GM12891 (cell line): ENCODE data around the gene LRP1.

Experiments
- DNase-seq: peaks from one replicate; pipeline ENCODE4 v3.0.0; 2011; ENCODE audit warnings: low spot score; ENCODE audit not compliant: insufficient read length
- FAIRE-seq: peaks from 2 replicates; lab custom pipeline; 2011; peaks lifted over from hg19 to GRCh38; lab: Jason Lieb, UNC
- PAX5 ChIP-seq: IDR thresholded peaks from 2 replicates; pipeline ENCODE4 v1.6.1; 2011; ENCODE audit warnings: low read length, moderate library complexity, mild to moderate bottlenecking; ENCODE audit not compliant: insufficient read depth, severe bottlenecking
- POLR2A ChIP-seq: IDR thresholded peaks from 2 replicates; pipeline ENCODE4 v1.6.1; 2011; ENCODE audit warnings: low read depth, low read length, control low read depth
- POLR2AphosphoS5 ChIP-seq: IDR thresholded peaks from 2 replicates; pipeline ENCODE4 v1.6.1; 2011; ENCODE audit warnings: low read depth, low read length, control low read depth
- POU2F2 ChIP-seq: IDR thresholded peaks from 2 replicates; pipeline ENCODE4 v1.6.1; 2011; ENCODE audit warnings: low read depth, mild to moderate bottlenecking, control low read depth, low read length, moderate library complexity
- SPI1 ChIP-seq: IDR thresholded peaks from 2 replicates; pipeline ENCODE4 v1.6.1; 2011; ENCODE audit warnings: low read depth, low read length, control low read depth
- TAF1 ChIP-seq: IDR thresholded peaks from 2 replicates; pipeline ENCODE4 v1.6.1; 2011; ENCODE audit warnings: low read depth, low read length, control low read depth

LRP1 gene

DNA sequence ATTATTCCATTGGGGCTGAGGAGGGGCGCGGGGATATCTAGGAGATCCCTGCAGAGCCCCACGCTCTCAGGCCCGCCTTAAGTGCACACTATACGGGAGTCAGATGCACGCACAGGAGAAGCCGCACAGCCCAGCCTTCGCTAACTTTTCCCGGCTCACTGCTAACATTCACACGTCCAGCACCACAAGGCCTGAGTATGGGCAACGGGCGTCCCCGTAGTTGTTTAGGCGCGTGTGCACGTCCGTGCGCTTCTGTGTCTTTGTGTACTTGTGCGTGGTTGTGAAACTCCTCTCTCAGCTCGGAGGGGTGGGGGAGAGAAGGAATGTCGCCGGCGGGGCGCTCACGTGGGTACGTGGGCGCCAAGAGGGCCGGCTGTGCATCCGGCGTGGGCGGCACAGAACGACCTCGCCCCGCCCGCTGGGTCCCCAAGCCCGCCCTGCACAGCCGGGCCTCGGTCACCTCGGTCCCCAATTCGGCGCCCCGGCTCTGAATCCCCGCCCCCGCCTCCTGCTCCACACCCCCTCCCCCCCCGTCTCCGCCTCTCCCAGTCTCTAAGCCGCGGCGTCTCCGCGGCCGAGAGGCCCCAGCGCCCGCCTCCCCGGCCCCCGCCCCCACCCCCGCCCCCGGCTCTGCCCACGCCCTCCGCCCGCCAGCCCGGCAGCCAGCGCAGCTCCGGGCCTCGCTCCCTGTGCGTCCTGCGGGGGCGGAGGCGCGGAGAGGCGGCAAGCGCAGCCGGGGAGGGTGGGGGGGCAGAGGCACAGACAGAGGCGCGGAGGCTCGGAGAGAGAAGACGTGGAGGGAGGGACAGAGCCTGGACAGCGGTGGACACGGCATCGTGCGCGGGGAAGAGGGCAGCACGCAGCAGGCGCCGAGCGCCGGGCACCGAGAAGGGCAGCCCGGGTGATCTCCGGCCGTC is 39.7 kb upstream of the LRP1 start, which contains the start of gene NAB2:
NAB2 (plus strand) TSS at position 761 of the 917 bp plus-strand sequence. CDS start 158 bp downstream, outside the sequence.
- FAIRE-seq (peak; percentile 78), DNase-seq (peak; percentile 91)
- no peak for TF ChIP-seq SPI1
- peak; percentile 78 for TF ChIP-seq TAF1
- TF ChIP-seq POU2F2: peak; percentile 75; the same call in 1 of the 2 replicates
- TF ChIP-seq POLR2AphosphoS5: peak; percentile 92
- TF ChIP-seq PAX5: no peak
- peak; percentile 91 for TF ChIP-seq POLR2A

DNA sequence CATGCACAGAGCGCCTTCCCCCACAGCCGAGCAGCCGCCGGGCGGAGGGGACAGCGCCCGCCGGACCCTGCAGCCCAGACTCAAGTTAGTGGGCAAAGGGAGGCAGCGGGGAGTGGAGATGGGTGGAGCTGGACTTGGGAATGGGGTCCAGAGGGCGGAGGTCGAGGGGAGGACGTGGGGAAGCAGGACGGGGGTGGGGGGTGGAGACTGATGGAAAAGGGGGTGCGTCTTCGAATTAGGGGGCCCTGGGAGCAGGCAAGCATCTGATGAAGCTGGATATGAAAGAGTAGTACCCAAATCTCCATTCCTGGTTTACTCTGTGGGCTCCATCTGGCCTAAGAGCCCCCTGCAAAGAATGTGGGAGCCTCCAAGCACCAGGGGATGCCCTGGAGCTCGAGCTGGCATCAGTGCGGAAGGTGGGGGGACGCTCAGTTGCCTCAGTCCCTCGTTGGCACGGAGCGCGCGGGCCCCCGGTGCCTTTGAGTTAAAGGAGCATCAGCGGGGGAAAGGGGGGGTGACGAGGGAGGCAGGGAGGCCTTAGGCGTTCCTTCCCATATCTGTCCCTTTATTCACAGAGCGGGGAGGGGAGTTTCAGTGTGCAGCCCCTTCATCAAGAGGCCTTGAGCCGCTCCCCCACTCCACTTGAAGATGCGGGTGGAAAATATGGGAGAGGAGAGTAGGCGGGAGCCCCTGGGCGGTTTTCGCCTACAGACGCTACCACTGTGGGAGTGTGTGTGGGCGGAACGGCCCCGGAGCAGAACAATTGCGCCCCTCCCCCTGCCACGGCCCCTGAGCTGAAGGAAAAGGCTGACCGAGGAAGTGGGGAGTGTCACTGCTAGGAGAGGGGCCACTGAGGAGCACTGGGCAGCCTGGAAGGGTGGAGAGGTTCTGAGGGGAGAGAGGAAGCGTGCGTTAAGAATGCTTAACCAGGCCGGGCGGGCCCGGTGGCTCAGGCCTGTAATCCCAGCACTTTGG is 38.7 kb upstream of the LRP1 start:
- DNase-seq (no peak), FAIRE-seq (peak; percentile 51)
- no peak for TF ChIP-seq POLR2A
- TF ChIP-seq POU2F2: 0 out of 2 replicates have a peak, but pooled peaks have one; percentile 4
- TF ChIP-seq SPI1: no peak
- no peak for TF ChIP-seq TAF1
- TF ChIP-seq POLR2AphosphoS5: no peak
- TF ChIP-seq PAX5: no peak

DNA sequence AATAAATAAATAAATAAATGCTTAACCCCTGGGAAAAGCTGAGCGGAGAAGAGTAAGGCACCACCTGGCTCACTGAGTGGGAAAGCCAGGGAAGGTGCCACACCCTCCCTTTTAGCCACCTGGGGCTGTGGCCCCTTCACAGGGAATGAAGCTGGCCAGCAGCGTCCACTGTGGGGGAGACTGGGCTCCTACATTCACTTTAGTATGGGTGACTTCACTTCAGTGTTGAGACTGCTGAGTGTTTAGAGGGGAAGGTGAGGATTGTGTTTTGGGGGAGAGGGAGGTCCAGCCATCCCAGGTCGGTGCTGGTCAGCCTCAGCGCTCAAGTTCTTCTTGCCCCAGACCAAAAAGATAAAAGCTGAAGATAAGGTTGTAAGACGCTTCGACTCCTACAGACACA is 37.8 kb upstream of the LRP1 start:
- TF ChIP-seq POU2F2 (no peak), SPI1 (no peak), TAF1 (no peak), PAX5 (no peak), POLR2AphosphoS5 (no peak), POLR2A (no peak)
- DNase-seq: no peak
- peak; percentile 5 for FAIRE-seq

DNA sequence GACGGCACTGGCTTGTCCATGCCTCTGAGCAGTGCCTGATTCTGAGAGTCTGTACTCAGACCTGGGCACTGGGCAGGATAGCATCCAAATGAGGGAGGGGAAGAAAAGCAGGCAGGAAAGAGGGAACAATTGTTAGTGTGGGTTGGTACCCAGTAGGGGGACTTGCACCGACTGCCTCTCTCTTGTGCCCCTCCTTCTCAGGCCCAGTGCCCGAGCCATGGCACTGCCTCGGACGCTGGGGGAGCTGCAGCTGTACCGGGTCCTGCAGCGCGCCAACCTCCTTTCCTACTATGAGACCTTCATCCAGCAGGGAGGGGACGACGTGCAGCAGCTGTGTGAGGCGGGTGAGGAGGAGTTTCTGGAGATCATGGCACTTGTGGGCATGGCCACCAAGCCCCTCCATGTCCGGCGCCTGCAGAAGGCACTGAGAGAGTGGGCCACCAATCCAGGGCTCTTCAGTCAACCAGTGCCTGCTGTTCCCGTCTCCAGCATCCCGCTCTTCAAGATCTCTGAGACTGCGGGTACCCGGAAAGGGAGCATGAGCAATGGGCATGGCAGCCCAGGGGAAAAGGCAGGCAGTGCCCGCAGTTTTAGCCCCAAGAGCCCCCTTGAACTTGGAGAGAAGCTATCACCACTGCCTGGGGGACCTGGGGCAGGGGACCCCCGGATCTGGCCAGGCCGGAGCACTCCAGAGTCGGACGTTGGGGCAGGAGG is 37.2 kb upstream of the LRP1 start:
- DNase-seq (no peak), FAIRE-seq (no peak)
- TF ChIP-seq POU2F2: no peak
- no peak for TF ChIP-seq SPI1
- TF ChIP-seq PAX5: no peak
- no peak for TF ChIP-seq POLR2A
- TF ChIP-seq TAF1: no peak
- TF ChIP-seq POLR2AphosphoS5: no peak

DNA sequence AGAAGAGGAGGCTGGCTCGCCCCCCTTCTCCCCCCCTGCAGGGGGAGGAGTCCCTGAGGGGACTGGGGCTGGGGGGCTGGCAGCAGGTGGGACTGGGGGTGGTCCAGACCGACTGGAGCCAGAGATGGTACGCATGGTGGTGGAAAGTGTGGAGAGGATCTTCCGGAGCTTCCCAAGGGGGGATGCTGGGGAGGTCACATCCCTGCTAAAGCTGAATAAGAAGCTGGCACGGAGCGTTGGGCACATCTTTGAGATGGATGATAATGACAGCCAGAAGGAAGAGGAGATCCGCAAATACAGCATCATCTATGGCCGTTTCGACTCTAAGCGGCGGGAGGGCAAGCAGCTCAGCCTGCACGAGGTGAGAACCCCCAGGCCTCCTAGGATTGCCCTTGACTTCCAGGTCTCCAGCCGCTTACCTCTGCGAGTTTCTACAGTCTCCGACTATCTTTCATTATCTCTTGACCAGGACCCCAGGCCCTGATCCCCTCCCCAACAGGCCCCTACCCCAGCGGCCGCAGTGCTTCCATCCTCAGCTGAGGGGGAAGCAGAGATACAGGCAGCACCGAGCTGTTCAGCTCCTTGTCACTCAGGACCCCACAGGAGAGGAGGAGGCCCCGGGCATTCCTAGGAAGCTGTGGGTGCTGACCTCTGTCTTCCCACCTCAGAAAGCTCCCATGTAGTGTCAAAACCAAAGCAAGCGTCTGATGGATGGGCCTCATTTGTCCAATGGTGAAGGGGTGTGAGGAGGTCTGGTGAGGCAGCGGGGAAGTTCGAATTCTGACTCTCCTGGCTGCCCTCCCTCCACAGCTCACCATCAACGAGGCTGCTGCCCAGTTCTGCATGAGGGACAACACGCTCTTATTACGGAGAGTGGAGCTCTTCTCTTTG is 36.4 kb upstream of the LRP1 start:
- DNase-seq (no peak), FAIRE-seq (no peak)
- TF ChIP-seq TAF1 (no peak), POLR2AphosphoS5 (no peak), POLR2A (no peak), POU2F2 (no peak), PAX5 (no peak), SPI1 (no peak)

DNA sequence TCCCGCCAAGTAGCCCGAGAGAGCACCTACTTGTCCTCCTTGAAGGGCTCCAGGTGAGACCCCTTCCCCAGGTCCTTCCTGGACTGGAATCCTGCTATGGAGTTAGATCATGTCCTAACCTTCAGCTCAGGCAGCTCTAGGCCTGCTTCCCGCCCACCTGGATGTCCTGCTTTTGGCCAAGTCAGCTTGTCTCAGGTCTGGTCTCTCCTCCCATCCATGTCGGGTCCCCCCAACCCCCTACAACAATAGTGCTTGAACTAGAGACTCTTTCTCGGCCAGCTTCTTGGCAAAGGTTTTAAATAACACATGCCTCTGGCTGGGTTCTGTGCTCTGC is 35.8 kb upstream of the LRP1 start:
- DNase-seq (no peak), FAIRE-seq (no peak)
- TF ChIP-seq TAF1 (no peak), POLR2A (peak; percentile 20; the same call in 1 of the 2 replicates)

DNA sequence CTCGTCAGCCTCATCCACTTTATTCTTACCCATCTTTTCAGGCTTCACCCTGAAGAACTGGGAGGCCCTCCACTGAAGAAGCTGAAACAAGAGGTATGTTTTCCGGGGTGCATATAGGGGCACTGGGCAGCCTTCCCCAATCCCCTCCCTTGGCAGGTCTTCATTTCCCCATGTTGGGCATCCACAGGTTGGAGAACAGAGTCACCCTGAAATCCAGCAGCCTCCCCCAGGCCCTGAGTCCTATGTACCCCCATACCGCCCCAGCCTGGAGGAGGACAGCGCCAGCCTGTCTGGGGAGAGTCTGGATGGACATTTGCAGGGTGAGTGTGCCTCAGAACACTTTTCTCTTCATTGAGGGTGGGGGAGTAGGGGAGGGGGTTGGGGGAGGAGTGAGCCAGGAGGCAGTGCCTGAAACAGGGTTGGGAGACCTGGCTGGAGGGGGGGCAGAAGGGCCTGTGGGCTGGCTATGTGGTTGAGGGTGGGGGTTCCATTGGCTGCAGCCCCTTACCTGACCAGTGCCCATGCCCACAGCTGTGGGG is 35.3 kb upstream of the LRP1 start:
- DNase-seq: no peak
- TF ChIP-seq SPI1 (no peak), PAX5 (no peak), POU2F2 (no peak), POLR2A (no peak), TAF1 (no peak)
- no peak for FAIRE-seq
